Epidermal melanocyte (primary cell): ENCODE measurements around the gene ROR1.
"Not testable (repeated sequence)": the region's sequence is repeated elsewhere in the genome, so short reads cannot be mapped to it uniquely, and the experiment has no call there.

Experiments
- DNase-seq: peaks from one replicate; pipeline ENCODE4 v3.0.0; 2011; ENCODE audit warnings: low spot score; ENCODE audit not compliant: insufficient read length

Gene ROR1

DNA sequence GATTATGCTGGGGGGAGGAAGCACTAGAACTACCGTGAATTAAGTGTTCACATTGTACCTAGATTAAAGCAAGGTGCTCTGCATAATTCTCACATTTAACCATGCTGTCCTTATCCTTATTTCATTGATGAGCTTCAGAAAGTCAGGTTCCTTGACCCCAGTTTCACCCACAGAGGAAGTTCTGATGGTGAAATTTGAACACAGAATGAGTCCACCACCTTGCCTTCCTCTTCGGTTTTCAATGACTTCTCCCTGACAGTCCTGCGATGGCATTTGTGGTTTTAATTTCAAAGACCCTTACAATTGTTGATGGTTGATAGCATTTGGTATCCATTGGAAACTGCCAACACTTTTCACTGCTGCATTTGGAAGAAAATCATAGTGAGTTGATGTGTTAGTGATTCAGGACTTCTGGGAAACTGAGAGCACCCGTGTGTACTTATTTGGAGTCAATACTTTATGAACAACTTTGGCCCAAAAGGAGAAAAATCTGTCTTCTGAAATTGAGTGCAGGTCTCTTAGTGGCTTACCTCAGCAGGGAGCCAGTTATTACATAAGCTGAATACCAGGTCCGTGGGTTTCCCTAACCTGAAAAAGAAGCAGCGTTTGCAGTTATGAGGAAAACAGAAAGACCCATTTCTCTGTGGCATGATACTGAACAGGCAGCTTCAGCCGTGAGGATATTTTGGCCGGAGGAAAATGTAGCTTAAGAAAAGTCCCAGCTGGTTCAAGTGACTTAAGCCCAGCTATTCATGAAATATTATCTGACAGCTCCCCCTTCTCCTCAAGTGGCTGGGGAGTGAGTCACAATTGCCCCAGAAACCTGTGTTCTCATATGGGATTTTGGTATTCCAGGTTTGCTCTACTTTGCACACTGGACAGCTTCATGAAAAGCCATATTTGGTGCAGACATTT, 47.5 kb downstream of the ROR1 start:
- no peak for DNase-seq

DNA sequence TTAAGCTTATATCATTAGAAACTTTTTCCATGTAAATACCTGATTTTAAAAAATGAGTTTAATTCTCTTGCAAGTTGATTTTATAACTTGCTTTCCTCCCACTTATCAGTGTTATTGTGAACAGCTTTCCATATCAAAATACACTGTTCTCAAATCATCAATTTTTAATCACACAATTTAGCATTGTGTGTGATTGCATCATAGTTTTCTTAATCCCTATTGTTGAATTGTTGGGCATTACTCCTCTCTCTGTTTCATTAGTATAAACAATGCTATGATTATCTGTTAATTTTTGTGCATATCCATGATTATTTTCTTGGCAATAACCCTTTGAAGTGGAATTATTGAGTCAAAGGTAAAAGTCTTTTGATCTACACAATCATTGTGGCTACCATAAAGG, 48.7 kb downstream of the ROR1 start:
- no peak for DNase-seq

DNA sequence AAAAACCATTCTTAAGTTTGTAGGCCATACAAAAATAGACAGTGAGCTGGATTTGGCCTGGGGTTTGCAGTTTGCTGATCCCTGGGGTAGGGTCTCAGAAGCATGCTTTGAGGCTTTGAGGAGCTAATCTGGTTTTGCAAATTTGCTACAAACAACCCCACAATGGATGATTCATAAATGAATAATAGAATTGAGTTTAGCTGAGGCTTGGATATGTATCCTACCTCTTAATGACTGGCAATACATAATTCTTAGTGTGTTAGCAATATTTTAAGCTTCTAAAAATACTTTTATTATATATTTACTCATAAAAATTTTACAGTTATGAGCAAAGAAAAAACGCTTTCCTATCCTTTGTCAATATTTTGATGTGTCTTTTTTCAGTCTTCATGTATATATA, 50.6 kb downstream of the ROR1 start:
- DNase-seq, result no peak

DNA sequence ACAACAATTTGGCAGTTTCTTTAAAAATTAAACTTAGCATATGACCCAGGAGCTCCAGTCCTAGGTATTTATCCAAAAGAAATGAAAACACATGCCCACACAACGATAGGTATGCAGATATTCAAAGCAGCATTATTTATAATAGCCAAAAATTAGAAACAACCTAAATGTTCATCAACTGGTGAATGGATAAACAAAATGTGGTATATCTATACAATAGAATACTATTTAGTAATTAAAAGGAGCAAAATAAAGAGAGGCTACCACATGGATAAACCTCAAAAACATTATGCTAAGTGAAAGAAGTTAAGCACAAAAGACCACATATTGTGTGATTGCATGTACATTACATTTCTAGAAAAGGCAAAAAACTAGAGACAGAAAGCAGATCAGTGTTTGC, 51.3 kb downstream of the ROR1 start:
- no peak for DNase-seq

DNA sequence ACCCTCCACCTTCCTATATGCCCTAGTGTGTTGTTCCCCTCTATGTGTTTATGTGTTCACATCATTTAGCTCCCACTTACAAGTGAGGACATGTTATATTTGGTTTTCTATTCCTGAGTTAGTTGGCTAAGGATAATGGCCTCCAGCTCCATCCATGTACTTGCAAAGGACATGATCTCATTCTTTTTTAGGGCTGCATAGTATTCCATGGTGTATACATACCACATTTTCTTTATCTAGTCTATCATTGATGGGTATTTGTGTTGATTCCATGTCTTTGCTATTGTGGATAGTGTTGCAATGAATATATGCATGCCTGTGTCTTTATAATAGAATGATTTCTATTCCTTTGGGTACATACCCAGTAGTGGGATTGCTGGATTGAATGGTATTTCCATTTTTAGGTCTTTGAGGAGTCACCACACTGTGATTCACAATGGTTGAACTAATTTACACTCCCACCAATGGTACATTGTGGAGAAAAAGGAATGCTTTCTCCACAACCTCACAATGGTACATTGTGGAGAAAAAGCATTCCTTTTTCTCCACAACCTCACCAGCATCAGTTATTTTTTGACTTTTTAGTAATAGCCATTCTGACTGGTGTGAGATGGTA, 52.5 kb downstream of the ROR1 start:
- DNase-seq, result not testable (repeated sequence)

DNA sequence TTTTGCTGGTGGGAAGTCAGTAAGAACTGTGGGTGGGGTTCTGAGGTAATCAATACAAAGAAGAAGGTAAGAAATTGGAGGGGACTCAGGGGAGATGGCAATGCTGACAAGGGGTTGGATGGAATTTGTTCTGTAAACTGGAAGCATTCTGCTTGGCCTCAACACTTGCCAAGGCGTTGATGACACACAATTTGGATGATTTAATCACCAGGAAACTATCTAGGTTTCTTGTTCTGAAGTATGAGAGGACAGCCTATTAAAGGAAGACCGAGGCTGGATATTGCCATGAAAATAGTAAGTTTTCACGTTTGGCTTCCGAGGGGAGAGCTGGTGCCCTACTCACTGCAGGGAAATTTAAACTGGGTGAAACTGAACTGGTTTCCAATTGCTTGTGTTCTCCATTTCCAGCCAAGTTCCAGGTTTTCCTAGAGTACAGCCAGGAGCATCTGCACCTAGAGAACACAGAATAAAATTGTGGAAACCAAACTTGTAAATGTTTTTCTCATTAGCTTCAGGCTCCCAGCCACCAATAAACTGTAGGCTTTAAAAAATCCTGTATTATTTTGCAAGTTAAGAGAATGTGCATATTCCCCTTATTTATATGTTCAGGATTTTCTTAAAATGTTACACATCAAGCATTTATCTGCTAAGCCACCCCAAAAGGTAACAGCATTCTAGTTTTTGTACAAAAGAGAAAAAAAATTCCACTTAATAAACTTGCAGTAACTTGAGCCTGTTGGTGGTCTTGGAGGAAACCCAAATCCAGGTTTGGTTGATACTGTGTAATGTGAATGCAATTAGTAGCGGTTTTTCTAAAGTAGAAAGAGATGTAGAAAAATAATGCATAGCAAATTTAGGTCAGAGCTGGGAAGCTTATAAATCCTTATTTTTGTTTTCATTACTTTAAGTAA, 53.8 kb downstream of the ROR1 start:
- DNase-seq, result no peak

DNA sequence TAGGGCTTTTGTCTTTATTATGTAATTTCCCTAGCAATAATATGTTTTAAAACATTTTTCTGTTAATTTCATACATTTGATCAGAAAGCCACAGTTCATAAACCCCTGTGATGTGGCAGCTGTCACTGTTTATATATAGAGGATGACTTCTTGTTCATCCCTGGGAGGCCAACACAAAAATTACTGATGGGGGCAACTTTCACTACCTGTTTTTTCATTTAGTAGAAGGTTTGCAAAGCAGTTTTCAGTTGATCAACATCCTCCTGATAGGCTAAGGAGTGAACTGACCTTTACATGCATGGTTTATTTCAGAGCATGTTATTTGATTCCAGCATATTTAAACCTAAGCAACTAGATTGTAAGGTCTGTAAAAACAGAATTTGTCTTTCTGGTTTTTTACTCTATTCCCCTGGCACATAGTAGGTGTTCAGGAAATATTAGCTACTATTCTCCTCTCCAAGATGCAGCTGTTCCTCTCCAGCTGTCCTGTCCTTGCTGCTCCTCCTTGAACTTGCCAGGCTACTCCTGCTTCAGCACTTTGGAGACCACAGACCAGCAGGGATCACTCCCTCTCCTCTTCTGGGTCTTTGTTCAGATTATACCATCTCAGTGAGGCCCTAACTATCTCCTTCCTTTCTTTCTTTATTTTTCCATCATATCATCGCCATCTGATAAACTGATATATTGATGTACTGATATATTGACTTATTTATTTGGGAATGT, 54.7 kb downstream of the ROR1 start:
- DNase-seq, result no peak

DNA sequence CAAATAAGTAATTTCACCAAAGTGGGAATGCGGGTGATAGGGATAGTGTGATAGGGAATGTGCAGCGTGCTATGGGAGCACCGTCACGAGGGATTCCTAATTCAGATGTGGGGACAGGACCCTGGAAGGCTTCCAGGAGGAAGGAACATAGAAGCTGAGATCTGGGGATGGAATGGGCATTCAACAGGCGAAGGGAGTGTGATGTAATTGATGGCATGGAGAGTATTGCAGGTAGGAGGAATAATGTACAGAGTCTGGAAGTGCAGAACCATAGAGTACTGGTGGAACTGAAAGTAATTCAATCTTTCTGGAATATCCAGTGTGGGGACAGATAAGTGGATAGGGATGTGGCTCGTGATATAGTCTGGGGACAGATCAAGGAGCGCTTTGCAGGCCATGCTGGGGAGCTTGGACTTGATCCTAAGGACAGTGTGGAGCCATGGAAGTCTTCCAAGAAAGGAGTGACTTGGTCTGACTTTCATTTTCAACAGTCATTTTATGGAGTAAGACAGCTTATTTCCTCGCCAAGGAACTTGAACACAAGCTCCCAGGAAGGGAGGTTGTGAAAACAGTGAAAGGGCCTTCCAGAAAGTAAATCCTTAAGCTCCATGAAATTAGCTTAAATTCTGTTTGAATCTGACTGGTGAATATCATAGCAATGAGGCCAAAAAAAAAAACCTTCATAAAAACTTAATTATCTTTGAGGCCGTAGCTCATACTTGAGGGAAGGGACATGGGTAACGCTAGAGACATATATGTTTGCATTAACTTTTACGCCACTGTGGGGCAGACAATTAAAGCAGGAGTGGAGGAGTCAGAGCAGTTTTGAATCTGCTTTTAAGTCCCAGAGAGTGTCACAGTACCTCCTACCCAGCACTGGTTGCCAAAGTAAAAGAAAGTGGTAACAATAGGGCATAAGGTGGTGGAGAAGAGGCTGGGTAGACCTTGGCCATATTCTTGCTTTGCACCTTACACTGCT, 55.8 kb downstream of the ROR1 start:
- no peak for DNase-seq

DNA sequence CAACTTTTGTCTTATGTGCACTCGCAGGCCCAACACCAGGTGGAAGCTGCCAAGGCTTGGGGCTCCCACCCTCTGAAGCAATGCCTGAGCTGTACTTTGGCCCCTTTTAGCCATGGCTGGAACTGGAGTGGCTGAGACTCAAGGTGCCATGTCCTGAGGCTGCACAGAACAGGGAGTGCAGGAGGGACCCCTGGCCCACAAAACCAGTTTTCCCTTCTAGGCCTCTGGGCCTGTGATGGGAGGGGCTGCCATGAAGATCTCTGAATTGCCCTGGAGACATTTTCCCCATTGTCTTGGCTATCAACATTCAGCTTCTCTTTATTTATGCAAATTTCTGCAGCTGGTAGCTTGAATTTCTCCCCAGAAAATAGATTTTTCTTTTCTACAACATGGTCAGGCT, 57.6 kb downstream of the ROR1 start:
- DNase-seq, result no peak

DNA sequence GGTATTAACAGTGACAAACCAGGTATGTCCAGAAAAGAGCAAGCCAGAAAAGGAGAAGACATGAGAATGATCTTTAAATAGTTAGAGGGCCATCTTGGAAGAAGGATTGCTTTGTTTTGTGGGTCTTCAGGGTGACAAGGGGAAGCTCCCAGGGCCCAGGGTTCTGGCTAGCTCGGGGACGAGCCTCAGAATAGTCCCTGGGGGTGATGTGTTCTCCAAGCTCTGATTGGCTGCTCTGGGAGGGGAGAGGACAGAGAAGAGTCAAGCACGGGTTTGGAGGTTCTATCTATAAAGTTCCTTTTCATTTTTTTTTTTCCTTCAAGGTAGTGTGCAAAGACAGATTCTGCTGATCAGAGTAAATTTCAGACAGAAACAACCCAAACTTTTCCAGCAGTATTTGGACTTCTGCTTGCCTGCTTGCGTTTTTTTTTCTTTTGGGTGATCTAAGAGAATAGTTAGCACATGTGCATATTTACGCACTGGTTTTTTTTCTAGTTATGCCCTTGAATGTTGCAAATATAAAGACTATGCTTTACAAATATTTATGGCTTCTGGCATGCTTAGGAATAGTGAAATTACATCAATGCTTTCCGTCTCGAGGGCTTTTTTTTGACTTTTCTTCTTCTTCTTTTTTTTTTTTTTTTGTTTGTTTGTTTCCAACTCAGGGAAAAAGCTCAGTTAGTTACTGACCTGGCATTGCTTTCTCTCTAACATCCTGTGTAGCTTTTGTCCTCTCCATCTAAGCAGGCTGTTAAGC, 59.7 kb downstream of the ROR1 start:
- DNase-seq, result no peak

DNA sequence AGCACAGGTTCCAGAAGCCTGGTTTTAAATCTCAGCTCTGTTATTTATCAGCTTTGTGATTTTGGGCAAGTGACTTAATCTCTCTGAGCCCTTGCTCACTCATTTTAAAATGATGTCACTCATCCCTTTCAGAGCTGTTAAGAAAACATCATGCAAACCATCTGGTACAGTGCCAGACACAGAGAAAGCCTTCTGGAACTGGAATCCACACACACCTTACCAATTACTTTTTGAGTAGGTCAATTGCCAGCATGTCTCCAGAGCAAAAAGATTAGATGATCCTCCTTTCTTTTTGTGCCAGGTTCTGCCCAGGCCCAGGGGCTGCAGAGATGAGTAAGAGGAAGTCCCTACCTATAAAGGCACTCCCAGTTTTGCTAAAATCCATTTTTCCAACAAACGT, 61.3 kb downstream of the ROR1 start:
- no peak for DNase-seq

DNA sequence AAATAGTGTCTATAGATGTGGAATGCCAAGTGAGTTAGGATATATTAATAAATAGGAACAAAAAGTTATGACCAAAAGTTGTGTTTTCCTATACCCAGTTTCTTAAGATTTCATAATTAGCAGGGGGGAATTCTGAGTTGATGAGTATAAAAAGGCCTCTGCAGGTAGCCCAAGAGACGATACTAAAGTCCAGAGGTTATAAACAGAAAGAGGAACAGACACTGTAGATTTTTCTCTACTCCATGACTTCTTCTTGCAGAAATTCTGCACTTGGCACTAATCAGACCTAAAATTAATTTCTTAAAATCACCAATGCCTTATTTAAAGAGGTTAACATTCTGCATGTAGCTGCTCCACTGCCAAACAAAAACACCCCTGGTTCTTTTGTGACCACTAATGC, 62.6 kb downstream of the ROR1 start:
- no peak for DNase-seq

DNA sequence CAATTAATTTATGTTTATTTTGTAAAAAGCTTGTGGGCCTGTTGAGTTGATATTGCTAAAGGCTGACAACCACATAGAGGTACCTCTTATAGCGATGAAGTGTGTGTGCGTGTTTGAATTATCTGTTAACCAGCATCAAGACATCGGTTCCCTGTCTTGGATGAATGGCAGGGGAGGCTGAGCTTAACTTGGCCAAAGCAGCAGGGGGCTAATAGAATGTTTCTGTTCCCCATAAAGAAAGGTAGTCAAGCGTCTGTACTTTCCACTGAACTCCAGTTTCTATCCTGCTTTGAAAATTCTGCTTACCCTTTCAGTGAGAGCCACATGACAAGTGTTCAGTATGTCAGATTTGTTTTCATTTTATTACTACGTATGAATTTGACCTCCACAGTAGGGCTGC, 63.0 kb downstream of the ROR1 start:
- DNase-seq, result no peak

DNA sequence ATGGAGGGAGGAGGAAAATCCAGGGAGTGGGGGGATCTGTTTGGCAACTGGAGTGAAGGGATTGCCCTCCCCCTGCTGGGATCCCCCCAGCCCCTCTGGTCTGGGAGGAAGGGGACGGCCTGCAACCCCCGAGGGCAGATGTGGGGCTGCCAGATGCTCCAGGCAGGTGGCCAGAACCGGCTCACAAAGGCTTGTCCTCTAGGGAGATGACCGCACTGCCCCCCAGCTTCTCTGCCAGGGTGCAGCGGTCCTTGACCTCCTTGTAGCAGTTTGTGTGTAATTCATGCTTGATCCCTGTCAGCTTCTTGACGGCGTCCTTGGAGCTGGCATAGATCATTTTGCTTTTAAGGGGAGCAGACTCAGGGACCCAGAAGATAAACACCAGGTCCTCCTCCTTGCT, 69.2 kb downstream of the ROR1 start:
- DNase-seq, result no peak

DNA sequence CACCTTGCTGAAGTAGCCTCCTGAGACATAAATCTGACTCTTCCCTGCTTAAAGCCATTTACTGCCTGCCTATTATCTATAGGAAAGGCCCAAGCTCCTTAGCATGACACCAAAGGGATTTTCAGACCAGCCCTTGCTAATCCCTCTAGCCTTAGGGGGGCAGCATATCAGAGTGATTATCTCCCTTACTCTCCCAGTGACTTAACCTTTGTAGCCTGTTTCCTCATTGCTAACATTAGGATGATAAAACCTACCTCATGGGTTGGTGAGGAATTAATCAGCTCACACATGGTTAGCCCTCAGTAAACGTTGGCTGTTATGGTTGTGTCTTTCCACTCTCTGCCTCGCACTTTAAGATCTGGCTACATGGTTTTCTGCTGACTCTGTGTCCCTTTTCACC, 70.1 kb downstream of the ROR1 start:
- DNase-seq, result no peak

DNA sequence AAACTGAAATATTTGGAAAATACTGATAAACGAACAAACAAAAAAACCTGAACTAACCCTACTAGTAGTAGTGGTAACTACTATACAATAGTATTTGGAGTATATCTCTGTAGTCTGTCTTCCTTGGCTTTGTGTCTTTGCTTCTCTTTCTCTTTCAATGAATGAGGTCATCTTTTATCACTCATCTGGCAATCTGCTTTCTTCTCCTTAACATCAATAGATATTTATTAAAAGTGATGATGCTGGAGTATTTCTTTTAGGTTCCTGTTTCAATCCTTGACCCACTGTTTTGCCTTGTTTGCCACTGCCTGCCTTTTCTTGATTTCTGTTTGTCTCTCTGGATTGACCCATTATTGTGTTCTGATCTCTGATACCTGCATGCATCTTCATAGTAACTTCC, 71.5 kb downstream of the ROR1 start:
- DNase-seq, result no peak

DNA sequence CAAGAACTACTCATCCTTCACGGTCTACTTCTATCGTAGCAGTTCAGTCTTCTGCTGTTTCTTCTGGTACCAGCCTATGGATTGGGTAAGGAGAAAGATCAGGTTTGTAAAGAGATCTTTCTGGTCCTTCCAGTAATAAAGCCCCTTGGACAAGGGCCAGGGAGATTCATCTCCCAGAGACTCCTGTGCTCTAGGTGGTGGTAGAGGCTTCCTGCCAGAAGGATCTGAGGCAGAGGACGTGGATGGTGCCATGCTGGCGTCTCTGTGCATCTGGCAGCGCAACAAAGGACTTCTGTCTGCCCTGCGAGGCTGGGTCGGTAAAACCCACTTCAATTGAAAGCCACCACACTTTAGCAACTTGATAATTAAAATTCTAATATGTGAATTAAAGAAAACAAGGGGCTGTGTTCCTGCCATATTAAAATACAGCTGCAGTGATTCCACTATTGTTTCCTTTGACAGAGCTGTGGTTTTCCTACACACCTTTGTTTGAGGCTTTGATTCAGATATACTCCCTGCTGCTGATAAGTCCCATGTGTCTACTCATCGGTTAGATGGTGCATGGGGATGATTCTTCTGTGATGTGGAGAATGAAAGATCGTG, 73.6 kb downstream of the ROR1 start:
- DNase-seq, result no peak

DNA sequence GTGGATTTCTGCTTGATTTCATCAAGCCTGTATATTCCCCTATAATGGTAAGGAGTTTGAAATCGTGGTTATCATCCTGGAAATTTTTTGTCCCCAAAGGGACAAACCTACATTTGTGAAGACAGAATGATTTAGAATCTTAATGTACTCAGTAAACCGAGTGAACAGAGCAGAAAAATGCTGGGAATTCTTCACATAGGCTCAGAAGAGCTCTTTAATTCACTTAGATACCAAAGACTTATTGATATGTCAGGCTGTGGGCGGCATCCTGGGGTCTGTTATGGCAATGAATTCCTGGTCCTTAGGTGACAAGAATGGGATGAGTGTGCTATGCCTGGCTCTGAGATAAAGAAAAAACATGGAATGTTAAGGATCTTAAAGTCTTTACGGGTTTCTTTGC, 74.9 kb downstream of the ROR1 start:
- no peak for DNase-seq

DNA sequence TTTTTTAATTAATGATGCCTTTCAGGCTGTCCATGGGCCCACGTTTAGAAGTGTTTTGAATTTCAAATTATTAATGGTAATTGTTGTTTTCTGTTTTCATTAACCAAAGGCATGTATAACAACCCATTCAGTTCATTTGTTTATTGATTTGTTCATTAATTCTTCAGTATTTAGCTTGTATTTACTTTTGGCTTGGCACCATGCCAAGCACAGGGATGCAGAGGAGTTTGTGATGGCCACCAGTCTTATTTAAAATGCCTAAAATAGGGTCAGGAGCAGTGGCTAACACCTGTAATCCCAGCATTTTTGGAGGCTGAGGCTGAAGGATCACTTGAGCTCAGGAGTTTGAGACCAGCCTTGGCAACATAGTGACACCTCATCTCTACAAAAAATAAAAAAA, 75.3 kb downstream of the ROR1 start:
- no peak for DNase-seq
